GM18873 (cell line): Measurements from ENCODE around the gene LRFN2.

Experiments
- ATAC-seq: cut with Tn5 transposase; IDR thresholded peaks from one replicate; pipeline ENCODE4 v1.9.1; 2021; ENCODE audit warnings: mild to moderate bottlenecking, moderate library complexity, moderate number of reproducible peaks; ENCODE audit not compliant: unreplicated experiment, low FRiP score

LRFN2 gene

GRCh38 chr6:40443842-40444241 is 143.3 kb downstream of the LRFN2 start:
- no peak for ATAC-seq

GRCh38 chr6:40442591-40442990 is 144.6 kb downstream of the LRFN2 start:
- ATAC-seq, result no peak

GRCh38 chr6:40441150-40441549 is 146.0 kb downstream of the LRFN2 start:
- ATAC-seq, result no peak

- no peak for ATAC-seq
These were observed 147.1 kb downstream of the LRFN2 start for GRCh38 chr6:40440053-40440452.

GRCh38 chr6:40439026-40439800 is 148.0 kb downstream of the LRFN2 start:
- ATAC-seq, result no peak

- ATAC-seq, result no peak
These were observed 148.8 kb downstream of the LRFN2 start for GRCh38 chr6:40438246-40438887.

GRCh38 chr6:40437631-40438030 is 149.5 kb downstream of the LRFN2 start:
- ATAC-seq, result no peak

GRCh38 chr6:40436685-40437604 is 150.2 kb downstream of the LRFN2 start:
- no peak for ATAC-seq

- ATAC-seq, result no peak
These were observed 154.2 kb downstream of the LRFN2 start for GRCh38 chr6:40432982-40433381.

GRCh38 chr6:40431706-40432105 is 155.5 kb downstream of the LRFN2 start:
- no peak for ATAC-seq

GRCh38 chr6:40427196-40427595 is 160.0 kb downstream of the LRFN2 start:
- ATAC-seq, result no peak

GRCh38 chr6:40426346-40427066 is 160.7 kb downstream of the LRFN2 start:
- no peak for ATAC-seq

GRCh38 chr6:40425192-40425919 is 161.8 kb downstream of the LRFN2 start:
- no peak for ATAC-seq

- no peak for ATAC-seq
These were observed 165.1 kb downstream of the LRFN2 start for GRCh38 chr6:40422046-40422445.

GRCh38 chr6:40419946-40420728 is 167.0 kb downstream of the LRFN2 start:
- ATAC-seq, result no peak

GRCh38 chr6:40419377-40419776 is 167.8 kb downstream of the LRFN2 start:
- no peak for ATAC-seq

- no peak for ATAC-seq
These were observed 170.1 kb downstream of the LRFN2 start for GRCh38 chr6:40417031-40417430.

- no peak for ATAC-seq
These were observed 172.5 kb downstream of the LRFN2 start for GRCh38 chr6:40414617-40415016.

GRCh38 chr6:40413239-40413638 is 173.9 kb downstream of the LRFN2 start:
- no peak for ATAC-seq
